CD4-positive, alpha-beta memory T cell (primary cell): ENCODE results near the gene WASHC3. TPM values are rescaled to one million over a fixed set of nuclear protein-coding genes. Genes with fewer than 3 reads are reported as not detected.

Source experiments
- CTCF ChIA-PET: fragments of 350-600 bp; sonication (Branson Sonifier 250); formaldehyde crosslinking; loops from one replicate; lab custom pipeline; 2021; ENCODE audit warnings: inconsistent platforms; ENCODE audit not compliant: partially characterized antibody; lab: Charles Lee
- POLR2A ChIA-PET: fragments of 350-600 bp; sonication (Branson Sonifier 250); formaldehyde crosslinking; loops from one replicate; lab custom pipeline; 2021; ENCODE audit not compliant: partially characterized antibody; lab: Charles Lee
- DNase-seq, 5 donors: peaks; one replicate each; pipeline versions ENCODE4 v3.0.0 to v3.0.0-alpha.2; 2020 to 2022; ENCODE audit warnings: mixed read lengths in 1 of 5
- H3K27ac ChIP-seq: one replicate; pipeline ENCODE4 v1.7.0; 2013; ENCODE audit warnings: low read depth, low read length
- H3K27me3 ChIP-seq: 2 replicates; pipeline ENCODE4 v1.7.0; 2013; ENCODE audit warnings: mild to moderate bottlenecking, low read length, moderate library complexity; ENCODE audit not compliant: insufficient read depth
- H3K36me3 ChIP-seq: 2 replicates; pipeline ENCODE4 v1.7.0; 2013; ENCODE audit warnings: mild to moderate bottlenecking, low read length, moderate library complexity; ENCODE audit not compliant: insufficient read depth
- H3K4me1 ChIP-seq: 2 replicates; pipeline ENCODE4 v1.7.0; 2013; ENCODE audit warnings: mild to moderate bottlenecking, low read length, moderate library complexity; ENCODE audit not compliant: insufficient read depth
- H3K4me3 ChIP-seq, 2 donors: one replicate each; pipeline ENCODE4 v1.7.0; 2013; ENCODE audit warnings: low read length in 2 of 2, mild to moderate bottlenecking in 1 of 2
- H3K9me3 ChIP-seq, 2 donors: one replicate each; pipeline ENCODE4 v1.7.0; 2013; ENCODE audit warnings: low read length in 2 of 2, control low read depth in 1 of 2; ENCODE audit not compliant: control insufficient read depth in 1 of 2
- H3K27ac Mint-ChIP-seq, 7 donors: one replicate each; pipeline ENCODE4 v1.8.0; 2020 to 2021; ENCODE audit warnings: mixed read lengths in 7 of 7, mild to moderate bottlenecking in 6 of 7, inconsistent platforms in 3 of 7, moderate library complexity in 3 of 7
- H3K27me3 Mint-ChIP-seq, 2 donors: one replicate each; pipeline ENCODE4 v1.8.0; 2020 to 2021; ENCODE audit warnings: mixed read lengths in 2 of 2
- H3K36me3 Mint-ChIP-seq, 2 donors: one replicate each; pipeline ENCODE4 v1.8.0; 2020 to 2021; ENCODE audit warnings: mixed read lengths in 2 of 2, inconsistent platforms in 1 of 2, mild to moderate bottlenecking in 1 of 2
- H3K4me1 Mint-ChIP-seq, 4 donors: one replicate each; pipeline ENCODE4 v1.8.0; 2020 to 2021; ENCODE audit warnings: mixed read lengths in 4 of 4, mild to moderate bottlenecking in 1 of 4
- H3K4me3 Mint-ChIP-seq, 8 donors: one replicate each; pipeline ENCODE4 v1.8.0; 2020 to 2021; ENCODE audit warnings: mixed read lengths in 8 of 8, mild to moderate bottlenecking in 7 of 8, moderate library complexity in 6 of 8, inconsistent platforms in 3 of 8
- H3K9me3 Mint-ChIP-seq, 8 donors: one replicate each; pipeline ENCODE4 v1.8.0; 2020 to 2021; ENCODE audit warnings: mixed read lengths in 8 of 8, mild to moderate bottlenecking in 5 of 8, inconsistent platforms in 3 of 8, moderate library complexity in 1 of 8
- intact Hi-C: fragments of 100-400 bp; cut with micrococcal nuclease; formaldehyde crosslinking; loops from one replicate; pipeline ENCODE4 v1.15.1; 2023
- polyA plus RNA-seq, 2 donors: library from polyadenylated mRNA; unstranded; fragments of 300-500 nt; fragmentation: Illumina TruSeq; gene quantifications; one replicate each; pipeline ENCODE4 v1.2.3, GENCODE V29; 2021
- total RNA-seq, 2 experiments: library from RNA; stranded (reverse); gene quantifications; one replicate each; pipeline ENCODE4 v1.2.3, GENCODE V29; 2021

WASHC3 gene
- total and polyA plus RNA-seq, 4 experiments from 2014 or later, result 44.6 to 107 (median 70.3) TPM

DNA sequence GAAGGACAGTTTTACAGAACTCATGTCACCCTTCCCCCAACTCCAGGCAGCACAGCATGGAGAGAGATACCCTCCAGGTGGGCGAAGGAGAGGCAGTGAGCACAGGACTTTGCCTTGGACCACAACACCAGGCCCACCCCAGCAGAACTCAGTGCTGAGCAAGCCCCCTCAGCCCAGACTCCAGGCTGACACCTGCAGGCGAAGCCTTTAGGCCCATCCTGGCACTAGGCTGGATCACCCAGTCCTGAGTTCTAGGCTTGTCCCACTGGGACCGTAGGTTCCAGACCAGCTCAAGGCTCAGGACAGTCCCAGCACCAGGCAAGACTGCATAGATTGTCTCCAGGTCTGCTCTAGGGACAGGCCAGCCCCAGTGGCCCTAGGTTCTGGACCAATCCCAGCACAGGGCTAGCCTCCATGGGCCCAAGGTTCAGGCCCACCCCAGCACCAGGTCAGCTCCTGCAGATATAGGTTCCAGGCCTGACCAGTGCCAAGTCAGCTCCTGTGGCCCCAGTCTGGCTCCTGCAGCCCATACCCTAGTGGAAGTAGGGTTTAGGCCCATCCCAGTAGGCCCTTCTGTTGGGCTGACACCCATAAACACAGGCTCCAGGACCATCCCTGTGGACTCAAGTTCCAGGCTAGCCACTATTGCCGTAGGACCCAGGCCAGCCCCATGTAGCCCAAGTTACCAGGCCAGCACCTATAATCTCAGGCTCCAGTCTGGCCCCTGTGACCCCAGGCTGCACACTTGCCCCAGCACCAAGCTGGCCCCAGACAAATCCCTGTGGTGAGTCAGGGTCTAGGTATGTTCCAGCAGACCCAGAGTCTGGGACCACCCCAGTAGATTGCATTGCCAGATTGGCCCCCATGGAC lies 9.4 kb downstream of the WASHC3 start:
- Mint-ChIP-seq H3K4me3 (no peak overlapping the region), H3K27ac (peak overlapping the region in 2 of 7 donors; percentile 19 to 31), H3K9me3 (no peaks in the 10 kb centered on the region), H3K36me3 (peaks cover 54 to 70% of the 10 kb centered on the region in 2 donors), H3K27me3 (no peaks in the 10 kb centered on the region), H3K4me1 (peaks cover 25 to 46% (median 30%) of the 10 kb centered on the region in 4 donors)
- Histone ChIP-seq H3K27me3 (no peaks in the 10 kb centered on the region), H3K27ac (no peak overlapping the region), H3K9me3 (no peaks in the 10 kb centered on the region), H3K36me3 (peaks cover 46% of the 10 kb centered on the region), H3K4me3 (no peak overlapping the region), H3K4me1 (peaks cover 9% of the 10 kb centered on the region)
- DNase-seq, result no peak
- CTCF ChIA-PET, result no interaction called here
- intact Hi-C loops, result no loop called here
- POLR2A ChIA-PET, result interaction anchor here (1.4 kb wide), 1 partner anchor 9 kb away, joined by 3 read pairs; the partner anchor contains the start of gene WASHC3

DNA sequence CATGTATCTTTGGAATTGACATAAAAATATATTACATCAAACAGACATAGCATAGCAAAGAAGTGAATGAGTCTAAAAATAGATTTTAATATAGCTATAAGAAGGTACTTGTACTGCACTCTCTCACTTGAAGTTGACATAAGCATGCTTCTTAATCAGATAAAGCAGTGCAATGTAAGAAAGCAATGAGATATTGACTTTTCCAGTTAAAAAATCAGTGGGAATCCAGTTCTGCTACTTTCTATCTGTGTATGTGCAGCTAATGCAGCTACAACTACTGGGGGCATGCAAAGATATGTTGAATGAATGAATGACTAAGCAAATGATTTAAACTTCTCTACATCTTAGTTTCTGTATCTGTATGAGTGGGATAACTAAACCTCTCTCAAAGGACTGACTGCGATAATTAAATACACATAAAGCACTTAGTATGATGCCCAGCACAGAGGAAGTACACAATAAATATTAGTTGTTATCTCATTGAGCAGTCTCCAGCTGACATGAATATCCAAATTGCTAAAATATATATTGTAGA lies 10.3 kb downstream of the WASHC3 start:
- Histone ChIP-seq H3K4me1 (peaks cover 9% of the 10 kb centered on the region), H3K27me3 (no peaks in the 10 kb centered on the region), H3K36me3 (peaks cover 44% of the 10 kb centered on the region), H3K27ac (no peak overlapping the region), H3K9me3 (no peaks in the 10 kb centered on the region), H3K4me3 (no peak overlapping the region)
- no peaks in the 10 kb centered on the region for H3K27me3 Mint-ChIP-seq
- ChIA-PET CTCF (no interaction called here), POLR2A (interaction anchor here (1.4 kb wide), 1 partner anchor 10 kb away, joined by 3 read pairs; the partner anchor contains the start of gene WASHC3)
- H3K4me1 Mint-ChIP-seq, result peaks cover 17 to 37% (median 24%) of the 10 kb centered on the region in 4 donors
- peaks cover 48 to 68% of the 10 kb centered on the region in 2 donors for H3K36me3 Mint-ChIP-seq
- intact Hi-C loops, result no loop called here
- peak overlapping the region in 4 of 7 donors; percentile 1 to 29 (median 18) for H3K27ac Mint-ChIP-seq
- no peaks in the 10 kb centered on the region for H3K9me3 Mint-ChIP-seq
- DNase-seq, result no peak
- H3K4me3 Mint-ChIP-seq, result no peak overlapping the region

DNA sequence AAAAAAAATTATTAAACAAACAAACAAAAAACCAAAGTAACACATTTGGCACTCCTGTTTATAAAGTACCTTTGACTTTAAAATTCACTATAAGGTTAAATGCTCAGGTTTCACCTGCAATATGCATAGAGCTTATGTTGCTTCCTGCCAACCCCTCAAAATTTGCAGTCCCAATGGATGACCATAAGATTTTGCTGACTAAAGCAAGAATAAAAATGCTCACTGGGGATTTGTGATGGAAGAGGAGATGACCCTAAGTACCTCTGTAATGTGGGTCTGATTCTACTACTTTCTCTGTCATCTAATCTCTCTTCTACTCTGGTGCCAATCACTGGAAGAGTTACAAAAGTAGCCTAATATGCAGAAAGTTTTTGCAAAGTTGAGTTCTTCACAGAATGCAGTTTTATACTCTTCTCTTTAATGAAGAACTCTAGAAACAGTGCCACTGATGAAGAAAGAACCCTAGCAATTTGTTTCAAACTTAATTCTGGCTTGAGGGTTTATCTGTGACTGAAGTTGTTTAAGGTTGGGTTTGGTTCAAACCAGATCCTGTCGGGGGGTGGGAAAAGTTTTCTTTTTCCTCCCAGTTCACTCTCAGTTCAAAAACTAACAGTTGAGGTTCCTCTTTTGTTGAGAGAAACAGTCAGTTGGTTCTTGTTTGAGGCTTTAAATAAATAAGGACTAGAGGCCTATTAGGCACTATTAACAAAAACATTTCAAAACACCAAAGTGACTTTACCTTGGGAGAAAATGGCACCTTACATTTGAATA lies 10.9 kb downstream of the WASHC3 start:
- H3K27me3 ChIP-seq, result no peaks in the 10 kb centered on the region
- no peaks in the 10 kb centered on the region for H3K9me3 ChIP-seq
- Mint-ChIP-seq H3K27me3 (no peaks in the 10 kb centered on the region), H3K27ac (no peak overlapping the region), H3K9me3 (no peaks in the 10 kb centered on the region), H3K4me3 (no peak overlapping the region), H3K4me1 (peaks cover 14 to 31% (median 21%) of the 10 kb centered on the region in 4 donors), H3K36me3 (peaks cover 43 to 66% of the 10 kb centered on the region in 2 donors)
- intact Hi-C loops, result no loop called here
- H3K4me1 ChIP-seq, result peaks cover 9% of the 10 kb centered on the region
- ChIA-PET CTCF (no interaction called here), POLR2A (interaction anchor here (1.4 kb wide), 1 partner anchor 11 kb away, joined by 3 read pairs; the partner anchor contains the start of gene WASHC3)
- H3K4me3 ChIP-seq, result no peak overlapping the region
- H3K36me3 ChIP-seq, result peaks cover 38% of the 10 kb centered on the region
- no peak for DNase-seq
- H3K27ac ChIP-seq, result no peak overlapping the region

DNA sequence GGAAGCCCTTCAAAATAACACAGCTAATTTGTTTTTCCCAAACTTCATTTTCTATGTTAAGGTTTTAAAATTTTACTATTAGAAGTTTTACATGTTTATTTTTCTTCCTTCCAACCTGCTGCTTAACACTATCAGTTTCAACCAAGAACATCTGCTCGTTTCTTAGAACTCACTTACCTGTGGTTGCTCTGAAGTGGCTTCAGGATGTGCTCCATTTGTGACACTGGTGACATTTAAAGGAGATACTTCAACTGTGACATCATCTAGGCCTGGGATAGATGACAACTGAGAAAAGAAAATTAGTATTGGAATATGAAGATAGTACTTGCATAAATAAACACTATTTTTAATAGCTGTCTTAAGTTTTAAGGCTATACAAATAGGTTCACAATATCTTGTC lies 17.9 kb downstream of the WASHC3 start:
- peak overlapping the region in 6 of 7 donors; percentile 24 to 70 (median 54) for H3K27ac Mint-ChIP-seq
- no peaks in the 10 kb centered on the region for H3K27me3 Mint-ChIP-seq
- H3K9me3 Mint-ChIP-seq, result no peaks in the 10 kb centered on the region
- peaks cover 6 to 10% (median 9%) of the 10 kb centered on the region in 4 donors for H3K4me1 Mint-ChIP-seq
- H3K4me3 ChIP-seq, result no peak overlapping the region
- POLR2A ChIA-PET, result no interaction called here
- H3K9me3 ChIP-seq, result no peaks in the 10 kb centered on the region
- H3K27ac ChIP-seq, result no peak overlapping the region
- peaks cover 18% of the 10 kb centered on the region for H3K4me1 ChIP-seq
- no peaks in the 10 kb centered on the region for H3K27me3 ChIP-seq
- peak in 4 of 5 donors; percentile 8 to 43 (median 30) for DNase-seq
- intact Hi-C loops, result no loop called here
- H3K36me3 ChIP-seq, result peaks cover 3% of the 10 kb centered on the region
- H3K36me3 Mint-ChIP-seq, result peaks cover 23 to 39% of the 10 kb centered on the region in 2 donors
- H3K4me3 Mint-ChIP-seq, result peak overlapping the region in 5 of 8 donors; percentile 7 to 68 (median 41)
- CTCF ChIA-PET, result interaction anchor here (1.7 kb wide), 1 partner anchor 441 kb away, joined by 3 read pairs; no protein-coding TSS in a partner anchor

DNA sequence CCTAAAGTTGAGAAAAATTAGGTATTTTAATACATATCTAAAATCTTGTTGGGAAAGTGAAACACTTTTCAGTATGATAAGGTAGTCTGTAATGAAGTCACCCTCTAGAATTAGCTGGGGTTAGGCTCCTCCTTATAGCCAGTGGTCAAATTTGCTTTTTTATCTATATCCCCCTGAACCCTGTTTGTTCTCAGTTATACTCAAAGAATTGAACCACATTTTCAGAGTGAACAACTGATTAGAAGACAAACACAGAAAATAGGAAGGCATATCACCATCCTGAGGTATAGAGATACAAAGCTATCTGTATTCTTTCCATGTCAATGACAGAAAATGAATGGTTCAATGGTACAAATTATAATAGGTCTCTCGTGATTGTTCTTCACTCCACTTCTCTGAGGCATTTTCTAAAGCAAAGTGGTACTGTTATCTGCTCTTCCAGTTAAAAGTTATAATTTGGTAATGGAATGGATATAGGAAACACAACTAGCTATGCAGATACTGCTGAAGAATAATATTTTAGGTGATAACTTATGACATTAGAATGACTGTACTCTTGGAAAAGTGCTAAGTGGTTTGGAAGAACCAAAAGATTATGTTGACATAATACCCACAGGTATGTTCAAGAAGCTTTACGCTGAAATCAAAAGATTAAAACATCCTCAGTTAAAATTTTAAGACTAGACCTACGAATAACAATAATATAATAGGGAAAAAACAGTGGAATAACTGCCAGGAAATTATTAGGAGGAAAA lies 27.6 kb downstream of the WASHC3 start:
- no peak for DNase-seq
- no peaks in the 10 kb centered on the region for H3K4me1 ChIP-seq
- H3K4me3 ChIP-seq, result no peak overlapping the region
- H3K9me3 ChIP-seq, result no peaks in the 10 kb centered on the region
- Mint-ChIP-seq H3K9me3 (no peaks in the 10 kb centered on the region), H3K4me1 (peaks cover 0 to 4% (median 1%) of the 10 kb centered on the region in 4 donors), H3K27me3 (no peaks in the 10 kb centered on the region), H3K36me3 (peaks cover 73% of the 10 kb centered on the region in 2 donors), H3K4me3 (no peak overlapping the region), H3K27ac (no peak overlapping the region)
- no peaks in the 10 kb centered on the region for H3K27me3 ChIP-seq
- no peak overlapping the region for H3K27ac ChIP-seq
- intact Hi-C loops, result loop anchor here (2.0 kb wide), 1 partner anchor 13 kb away; no protein-coding TSS in a partner anchor
- ChIA-PET POLR2A (no interaction called here), CTCF (no interaction called here)
- H3K36me3 ChIP-seq, result peaks cover 38% of the 10 kb centered on the region

DNA sequence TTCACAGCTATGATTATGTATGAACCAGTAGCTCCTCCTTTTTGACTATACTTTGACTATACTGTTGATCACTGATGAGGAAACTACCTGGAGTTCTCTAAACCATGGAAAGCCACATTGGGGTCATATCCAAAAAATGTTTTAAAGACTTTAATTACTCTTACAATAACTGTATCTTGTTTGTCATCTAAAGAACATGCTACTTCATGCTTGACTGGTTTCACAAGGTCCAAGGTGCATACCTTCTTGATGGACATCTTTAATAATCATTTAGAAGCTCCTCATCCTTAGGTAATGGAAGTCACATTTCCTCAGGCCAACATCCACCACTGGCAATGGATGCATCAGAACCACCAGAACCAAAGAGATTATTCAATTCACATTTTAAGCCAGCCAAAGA lies 29.9 kb downstream of the WASHC3 start:
- Histone ChIP-seq H3K4me3 (no peak overlapping the region), H3K27ac (no peak overlapping the region), H3K27me3 (no peaks in the 10 kb centered on the region), H3K9me3 (no peaks in the 10 kb centered on the region), H3K36me3 (peaks cover 26% of the 10 kb centered on the region), H3K4me1 (no peaks in the 10 kb centered on the region)
- H3K4me3 Mint-ChIP-seq, result no peak overlapping the region
- H3K36me3 Mint-ChIP-seq, result peaks cover 63 to 64% of the 10 kb centered on the region in 2 donors
- intact Hi-C loops, result no loop called here
- no peaks in the 10 kb centered on the region for H3K9me3 Mint-ChIP-seq
- ChIA-PET POLR2A (no interaction called here), CTCF (interaction anchor here (1.1 kb wide), 1 partner anchor 9 kb away, joined by 4 read pairs; no protein-coding TSS in a partner anchor)
- no peak overlapping the region for H3K27ac Mint-ChIP-seq
- H3K4me1 Mint-ChIP-seq, result peaks cover 0 to 2% (median 0%) of the 10 kb centered on the region in 4 donors
- H3K27me3 Mint-ChIP-seq, result no peaks in the 10 kb centered on the region
- no peak for DNase-seq
